ENCODE results near the gene SLC2A2.

The SLC2A2 gene

DNA sequence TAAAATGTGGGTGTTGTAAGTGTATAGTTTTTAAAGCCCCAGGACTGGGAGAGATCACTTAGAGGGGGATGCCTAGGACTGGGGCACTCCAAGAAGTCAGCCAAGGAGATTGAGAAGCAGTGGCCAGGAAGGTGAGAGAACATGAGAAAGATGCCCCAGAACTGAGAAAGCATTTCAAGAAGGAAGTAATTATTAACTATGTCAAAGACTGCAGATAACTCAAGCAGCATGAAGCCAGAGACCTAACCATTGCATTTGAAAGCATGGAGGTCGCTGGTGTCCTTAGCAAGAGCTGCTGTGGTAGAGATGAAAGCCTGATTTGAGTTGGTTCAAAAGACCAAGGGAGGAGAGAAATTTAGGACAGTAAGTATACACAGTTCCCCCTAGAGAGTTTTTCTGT lies 30.6 kb upstream of the SLC2A2 start:
- no peaks in the 10 kb centered on the region for H3K27me3 ChIP-seq (ENCODE audit: control insufficient read depth in 1 of 2, insufficient read depth in 2 of 2, low read length in 2 of 2)
- no peak overlapping the region for H3K9ac ChIP-seq (ENCODE audit: low read depth in 1 of 2, low read length in 2 of 2)
- no peaks in the 10 kb centered on the region for H3K36me3 ChIP-seq (ENCODE audit: control insufficient read depth in 1 of 2, insufficient read depth in 2 of 2, low read length in 2 of 2)
- H3K4me1 ChIP-seq (ENCODE audit: control insufficient read depth in 1 of 2, insufficient read depth in 2 of 2, low read length in 2 of 2), result peaks cover 0 to 14% of the 10 kb centered on the region in 2 donors
- H3K9me3 ChIP-seq (ENCODE audit: control insufficient read depth in 1 of 2, low read length in 2 of 2), result no peaks in the 10 kb centered on the region
- no peak overlapping the region for H3K4me3 ChIP-seq (ENCODE audit: low read depth in 1 of 2, low read length in 2 of 2)
- no peak overlapping the region for H3K27ac ChIP-seq (ENCODE audit: low read depth, low read length)

DNA sequence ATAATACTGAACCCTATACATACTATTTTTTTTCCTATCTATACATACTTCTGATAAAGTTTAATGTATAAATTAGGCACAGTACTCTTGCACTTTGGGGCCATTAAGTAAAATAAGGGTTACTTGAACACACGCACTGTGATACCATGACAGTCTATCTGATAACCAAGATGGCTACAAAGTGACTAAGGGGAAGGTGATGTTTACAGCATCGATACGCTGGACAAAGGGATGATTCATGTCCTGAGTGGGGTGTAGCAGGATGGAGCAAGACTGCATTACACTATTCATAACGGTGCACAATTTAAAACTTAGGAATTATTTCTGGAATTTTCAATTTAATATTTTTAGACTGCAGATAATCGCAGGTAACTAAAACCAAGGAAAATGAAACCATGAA lies 30.0 kb upstream of the SLC2A2 start:
- H3K27ac ChIP-seq (ENCODE audit: low read depth, low read length), result no peak overlapping the region
- H3K36me3 ChIP-seq (ENCODE audit: control insufficient read depth in 1 of 2, insufficient read depth in 2 of 2, low read length in 2 of 2), result no peaks in the 10 kb centered on the region
- no peak overlapping the region for H3K9ac ChIP-seq (ENCODE audit: low read depth in 1 of 2, low read length in 2 of 2)
- H3K4me1 ChIP-seq (ENCODE audit: control insufficient read depth in 1 of 2, insufficient read depth in 2 of 2, low read length in 2 of 2), result peaks cover 0 to 14% of the 10 kb centered on the region in 2 donors
- H3K27me3 ChIP-seq (ENCODE audit: control insufficient read depth in 1 of 2, insufficient read depth in 2 of 2, low read length in 2 of 2), result no peaks in the 10 kb centered on the region
- H3K9me3 ChIP-seq (ENCODE audit: control insufficient read depth in 1 of 2, low read length in 2 of 2), result no peaks in the 10 kb centered on the region
- no peak overlapping the region for H3K4me3 ChIP-seq (ENCODE audit: low read depth in 1 of 2, low read length in 2 of 2)

DNA sequence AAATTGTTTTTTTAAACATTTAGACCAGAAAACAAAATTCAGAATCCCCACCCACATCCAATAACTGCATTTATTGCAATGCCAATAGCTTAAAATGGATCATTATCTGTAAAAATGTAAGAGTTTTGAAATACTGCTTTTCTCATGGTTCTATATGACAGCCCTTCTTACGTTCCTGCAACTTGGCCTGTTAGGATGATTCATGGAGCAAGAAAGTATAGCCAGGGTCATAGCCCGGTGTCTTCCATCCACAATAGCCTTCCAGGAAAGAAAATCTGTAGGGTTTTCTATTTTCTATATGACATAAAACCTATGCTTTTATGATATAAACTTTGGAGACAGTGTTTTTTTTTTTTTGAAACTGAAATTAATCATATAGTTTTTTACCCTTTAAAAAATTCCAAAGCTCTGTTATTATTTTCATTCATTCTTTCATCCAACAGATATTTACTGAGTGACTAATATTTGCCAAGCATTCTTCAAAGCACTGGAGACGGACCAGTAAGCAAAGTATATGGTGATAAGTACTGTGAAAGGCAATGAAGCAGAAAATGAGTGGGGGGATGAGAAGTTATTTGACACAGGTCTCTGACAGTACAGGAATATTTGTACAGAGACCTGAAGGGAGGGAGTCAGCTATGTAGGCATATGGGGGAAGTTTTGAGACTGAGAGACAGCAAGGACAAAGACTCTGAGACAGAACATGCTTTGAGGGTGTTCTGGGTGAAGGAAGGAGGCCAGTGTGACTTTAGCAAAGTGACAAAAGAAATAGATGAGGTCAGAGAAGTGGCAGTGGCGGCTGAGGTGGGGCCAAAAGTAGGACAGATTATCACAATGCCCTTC lies 29.0 kb upstream of the SLC2A2 start:
- H3K27ac ChIP-seq (ENCODE audit: low read depth, low read length), result no peak overlapping the region
- H3K4me3 ChIP-seq (ENCODE audit: low read depth in 1 of 2, low read length in 2 of 2), result no peak overlapping the region
- no peaks in the 10 kb centered on the region for H3K27me3 ChIP-seq (ENCODE audit: control insufficient read depth in 1 of 2, insufficient read depth in 2 of 2, low read length in 2 of 2)
- no peaks in the 10 kb centered on the region for H3K9me3 ChIP-seq (ENCODE audit: control insufficient read depth in 1 of 2, low read length in 2 of 2)
- H3K36me3 ChIP-seq (ENCODE audit: control insufficient read depth in 1 of 2, insufficient read depth in 2 of 2, low read length in 2 of 2), result no peaks in the 10 kb centered on the region
- H3K9ac ChIP-seq (ENCODE audit: low read depth in 1 of 2, low read length in 2 of 2), result no peak overlapping the region
- H3K4me1 ChIP-seq (ENCODE audit: control insufficient read depth in 1 of 2, insufficient read depth in 2 of 2, low read length in 2 of 2), result peaks cover 0 to 14% of the 10 kb centered on the region in 2 donors

DNA sequence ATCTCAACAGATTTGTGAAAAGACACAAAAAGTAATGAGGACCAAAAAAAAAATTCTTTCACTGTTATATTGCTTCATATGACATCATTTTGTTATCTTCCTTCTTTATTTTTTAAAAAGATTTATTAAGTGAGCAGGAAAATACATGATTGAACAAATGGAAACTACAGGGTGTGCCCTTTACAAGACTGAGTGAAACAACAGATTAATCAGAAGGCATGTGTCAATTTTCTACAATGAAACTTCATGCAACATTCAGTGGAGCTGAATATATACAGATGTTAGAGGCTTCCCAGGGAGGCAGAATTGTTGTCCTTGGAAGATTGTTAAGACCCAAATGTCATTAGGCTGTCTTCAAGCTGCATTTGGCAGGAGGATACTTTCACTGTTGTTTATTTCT lies 28.4 kb upstream of the SLC2A2 start:
- H3K9ac ChIP-seq (ENCODE audit: low read depth in 1 of 2, low read length in 2 of 2), result no peak overlapping the region
- H3K9me3 ChIP-seq (ENCODE audit: control insufficient read depth in 1 of 2, low read length in 2 of 2), result no peaks in the 10 kb centered on the region
- no peak overlapping the region for H3K4me3 ChIP-seq (ENCODE audit: low read depth in 1 of 2, low read length in 2 of 2)
- H3K4me1 ChIP-seq (ENCODE audit: control insufficient read depth in 1 of 2, insufficient read depth in 2 of 2, low read length in 2 of 2), result peaks cover 0 to 14% of the 10 kb centered on the region in 2 donors
- no peak overlapping the region for H3K27ac ChIP-seq (ENCODE audit: low read depth, low read length)
- no peaks in the 10 kb centered on the region for H3K27me3 ChIP-seq (ENCODE audit: control insufficient read depth in 1 of 2, insufficient read depth in 2 of 2, low read length in 2 of 2)
- H3K36me3 ChIP-seq (ENCODE audit: control insufficient read depth in 1 of 2, insufficient read depth in 2 of 2, low read length in 2 of 2), result no peaks in the 10 kb centered on the region

DNA sequence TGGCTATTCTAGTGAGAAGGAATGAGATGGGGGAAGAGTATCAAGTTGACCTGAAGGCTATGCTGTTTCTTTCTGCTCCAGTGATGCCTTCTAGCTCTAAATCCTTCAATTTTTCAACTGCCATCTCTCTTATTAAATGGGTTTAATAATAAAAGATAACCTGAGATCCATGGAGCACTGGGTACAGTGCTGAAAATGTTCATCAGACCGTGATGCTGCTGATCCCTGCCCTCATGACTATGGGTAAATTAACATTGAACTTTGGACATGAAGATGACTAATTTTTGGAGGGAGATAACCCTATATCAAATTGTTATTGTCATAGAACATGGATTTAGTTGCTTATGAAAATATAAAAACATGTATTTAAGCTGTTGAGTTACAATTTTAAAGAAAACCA lies 27.7 kb upstream of the SLC2A2 start:
- peaks cover 0 to 9% of the 10 kb centered on the region in 2 donors for H3K4me1 ChIP-seq (ENCODE audit: control insufficient read depth in 1 of 2, insufficient read depth in 2 of 2, low read length in 2 of 2)
- no peaks in the 10 kb centered on the region for H3K9me3 ChIP-seq (ENCODE audit: control insufficient read depth in 1 of 2, low read length in 2 of 2)
- no peaks in the 10 kb centered on the region for H3K36me3 ChIP-seq (ENCODE audit: control insufficient read depth in 1 of 2, insufficient read depth in 2 of 2, low read length in 2 of 2)
- H3K4me3 ChIP-seq (ENCODE audit: low read depth in 1 of 2, low read length in 2 of 2), result no peak overlapping the region
- H3K9ac ChIP-seq (ENCODE audit: low read depth in 1 of 2, low read length in 2 of 2), result no peak overlapping the region
- H3K27me3 ChIP-seq (ENCODE audit: control insufficient read depth in 1 of 2, insufficient read depth in 2 of 2, low read length in 2 of 2), result no peaks in the 10 kb centered on the region
- H3K27ac ChIP-seq (ENCODE audit: low read depth, low read length), result no peak overlapping the region

DNA sequence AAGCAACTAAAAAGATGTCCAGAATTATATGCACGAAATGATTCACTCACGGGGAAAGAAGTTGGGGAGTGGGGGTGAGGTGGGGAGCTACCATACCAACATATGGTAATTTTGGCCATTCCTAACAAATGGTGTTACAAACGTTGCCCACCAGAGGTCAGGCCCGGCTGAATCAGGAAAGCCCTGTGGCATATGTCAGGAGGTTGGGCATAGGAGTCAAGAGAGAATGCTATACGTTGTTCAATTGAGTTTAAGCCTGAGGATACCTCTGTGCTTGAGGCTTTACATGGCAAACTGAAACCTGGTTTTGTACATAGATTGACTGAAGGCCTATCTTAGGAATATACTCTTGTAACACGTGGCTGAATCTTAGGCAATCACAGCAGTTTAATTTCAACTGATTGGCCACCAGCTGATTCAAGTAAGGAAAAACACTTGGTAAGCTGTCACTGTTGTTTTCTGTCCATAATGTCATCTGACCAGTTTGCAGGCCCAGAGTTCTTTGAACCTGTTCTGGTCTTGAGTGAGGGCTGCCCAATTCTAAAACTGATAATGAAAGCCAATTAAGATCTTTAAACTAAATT lies 23.4 kb upstream of the SLC2A2 start:
- Histone ChIP-seq H3K27ac (ENCODE audit: low read depth, low read length) (no peak overlapping the region), H3K4me1 (ENCODE audit: control insufficient read depth in 1 of 2, insufficient read depth in 2 of 2, low read length in 2 of 2) (no peaks in the 10 kb centered on the region), H3K4me3 (ENCODE audit: low read depth in 1 of 2, low read length in 2 of 2) (no peak overlapping the region), H3K9me3 (ENCODE audit: control insufficient read depth in 1 of 2, low read length in 2 of 2) (no peaks in the 10 kb centered on the region), H3K27me3 (ENCODE audit: control insufficient read depth in 1 of 2, insufficient read depth in 2 of 2, low read length in 2 of 2) (no peaks in the 10 kb centered on the region), H3K9ac (ENCODE audit: low read depth in 1 of 2, low read length in 2 of 2) (no peak overlapping the region), H3K36me3 (ENCODE audit: control insufficient read depth in 1 of 2, insufficient read depth in 2 of 2, low read length in 2 of 2) (no peaks in the 10 kb centered on the region)

DNA sequence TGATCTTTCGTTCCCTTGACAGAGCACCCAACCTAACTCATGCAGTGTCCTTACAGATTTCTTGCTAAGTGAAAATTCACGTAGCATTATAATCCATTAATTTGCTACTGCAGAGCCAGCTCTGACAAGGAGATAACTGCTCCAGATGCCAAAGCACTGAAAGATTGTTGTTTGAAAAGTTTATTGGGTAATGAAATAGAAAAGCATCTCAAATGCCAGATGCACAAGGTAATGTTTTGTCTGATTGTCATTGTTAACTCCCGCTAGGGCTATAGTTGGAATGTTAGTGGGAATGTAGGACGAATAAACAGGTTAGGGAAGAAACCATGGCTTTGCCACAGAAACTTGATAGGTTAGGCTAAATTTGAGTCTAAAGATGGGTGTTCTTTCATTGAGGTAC lies 20.2 kb upstream of the SLC2A2 start:
- Histone ChIP-seq H3K4me1 (ENCODE audit: control insufficient read depth in 1 of 2, insufficient read depth in 2 of 2, low read length in 2 of 2) (no peaks in the 10 kb centered on the region), H3K9me3 (ENCODE audit: control insufficient read depth in 1 of 2, low read length in 2 of 2) (no peaks in the 10 kb centered on the region), H3K4me3 (ENCODE audit: low read depth in 1 of 2, low read length in 2 of 2) (no peak overlapping the region), H3K27ac (ENCODE audit: low read depth, low read length) (no peak overlapping the region), H3K36me3 (ENCODE audit: control insufficient read depth in 1 of 2, insufficient read depth in 2 of 2, low read length in 2 of 2) (no peaks in the 10 kb centered on the region), H3K9ac (ENCODE audit: low read depth in 1 of 2, low read length in 2 of 2) (no peak overlapping the region), H3K27me3 (ENCODE audit: control insufficient read depth in 1 of 2, insufficient read depth in 2 of 2, low read length in 2 of 2) (no peaks in the 10 kb centered on the region)

DNA sequence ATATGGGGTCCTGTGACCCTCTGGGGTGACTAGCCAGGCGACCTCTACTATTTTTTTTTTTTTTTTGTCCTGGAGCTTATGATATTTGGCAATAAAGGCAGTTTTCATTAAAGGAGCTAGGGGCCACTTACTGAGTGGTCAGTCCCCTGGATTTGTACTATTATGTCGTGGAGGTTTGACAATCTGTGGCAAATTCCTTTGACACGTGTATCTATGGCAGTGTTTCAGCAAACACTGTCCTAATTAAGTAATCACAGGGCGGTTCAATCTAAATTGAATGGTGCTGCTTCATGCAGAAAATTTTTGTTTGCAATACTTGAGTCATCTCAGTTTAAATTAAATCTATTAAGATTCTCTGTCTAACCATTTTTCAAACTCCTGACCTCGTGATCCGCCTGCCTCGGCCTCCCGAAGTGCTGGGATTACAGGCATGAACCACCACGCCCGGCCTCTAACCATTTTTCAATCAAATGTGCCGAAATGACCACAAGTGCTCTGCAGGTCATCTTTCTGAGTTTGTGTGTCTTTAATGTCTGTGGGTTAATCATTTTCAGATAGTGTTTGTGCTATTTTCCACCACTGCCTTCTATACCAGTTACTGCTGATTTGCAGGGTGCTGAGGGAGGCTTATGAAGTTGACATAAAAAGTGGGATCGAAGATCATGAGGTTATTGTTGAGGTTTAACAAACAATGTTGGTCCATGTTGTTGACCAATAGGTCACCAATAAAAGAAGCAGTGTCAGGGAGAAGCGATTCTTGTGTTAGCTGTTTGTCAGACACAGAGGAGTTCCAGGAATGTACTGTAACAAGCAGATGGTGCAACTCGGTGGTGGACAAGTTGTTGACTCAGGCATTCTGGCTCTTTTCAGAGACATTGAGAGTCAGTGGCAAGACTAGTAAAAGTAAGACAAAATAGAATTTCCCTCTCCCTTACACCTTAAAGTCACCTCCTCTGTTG lies 18.6 kb upstream of the SLC2A2 start:
- H3K9ac ChIP-seq (ENCODE audit: low read depth in 1 of 2, low read length in 2 of 2), result no peak overlapping the region
- no peaks in the 10 kb centered on the region for H3K36me3 ChIP-seq (ENCODE audit: control insufficient read depth in 1 of 2, insufficient read depth in 2 of 2, low read length in 2 of 2)
- H3K4me1 ChIP-seq (ENCODE audit: control insufficient read depth in 1 of 2, insufficient read depth in 2 of 2, low read length in 2 of 2), result no peaks in the 10 kb centered on the region
- H3K27me3 ChIP-seq (ENCODE audit: control insufficient read depth in 1 of 2, insufficient read depth in 2 of 2, low read length in 2 of 2), result no peaks in the 10 kb centered on the region
- H3K9me3 ChIP-seq (ENCODE audit: control insufficient read depth in 1 of 2, low read length in 2 of 2), result no peaks in the 10 kb centered on the region
- H3K4me3 ChIP-seq (ENCODE audit: low read depth in 1 of 2, low read length in 2 of 2), result no peak overlapping the region
- no peak overlapping the region for H3K27ac ChIP-seq (ENCODE audit: low read depth, low read length)

DNA sequence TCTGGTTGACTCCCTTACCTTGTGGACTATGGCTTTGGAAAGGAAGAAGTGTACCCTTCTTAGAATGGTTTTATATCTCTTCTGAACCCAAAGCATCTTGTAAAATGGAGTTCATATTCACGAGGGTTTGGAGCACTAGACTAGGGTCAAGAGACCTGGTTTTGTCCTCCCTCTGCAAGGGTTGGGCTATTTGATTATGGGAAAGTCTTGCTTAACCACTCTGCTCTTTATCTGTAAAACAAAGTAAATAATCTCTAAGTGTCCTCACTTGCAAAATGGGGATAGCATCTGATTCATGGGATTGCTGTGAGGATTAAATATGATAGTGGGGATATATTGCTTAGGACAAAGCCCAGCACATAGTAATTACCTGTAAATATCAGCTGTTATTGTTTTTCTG lies 17.9 kb upstream of the SLC2A2 start:
- Histone ChIP-seq H3K9ac (ENCODE audit: low read depth in 1 of 2, low read length in 2 of 2) (no peak overlapping the region), H3K36me3 (ENCODE audit: control insufficient read depth in 1 of 2, insufficient read depth in 2 of 2, low read length in 2 of 2) (no peaks in the 10 kb centered on the region), H3K4me3 (ENCODE audit: low read depth in 1 of 2, low read length in 2 of 2) (no peak overlapping the region), H3K27me3 (ENCODE audit: control insufficient read depth in 1 of 2, insufficient read depth in 2 of 2, low read length in 2 of 2) (no peaks in the 10 kb centered on the region), H3K4me1 (ENCODE audit: control insufficient read depth in 1 of 2, insufficient read depth in 2 of 2, low read length in 2 of 2) (no peaks in the 10 kb centered on the region), H3K27ac (ENCODE audit: low read depth, low read length) (no peak overlapping the region), H3K9me3 (ENCODE audit: control insufficient read depth in 1 of 2, low read length in 2 of 2) (no peaks in the 10 kb centered on the region)

DNA sequence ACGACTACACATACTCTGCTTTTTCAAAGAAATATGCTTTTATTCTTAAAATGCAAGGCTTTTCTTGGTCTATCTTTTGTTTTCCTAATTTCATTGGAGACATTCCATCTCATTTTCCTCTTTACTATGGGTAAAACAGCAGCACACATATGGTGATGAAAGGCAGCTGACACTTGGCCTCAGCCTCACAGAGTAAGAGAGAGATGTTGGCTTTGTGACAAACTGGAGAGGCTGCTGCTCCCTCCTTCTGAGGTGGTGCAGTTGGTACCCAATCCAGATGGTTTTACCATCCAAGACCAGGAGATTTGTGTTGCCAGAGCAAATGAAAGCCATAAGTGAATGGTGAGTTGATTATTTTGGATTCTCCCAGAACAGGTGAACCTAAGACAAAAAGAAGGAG lies 13.2 kb upstream of the SLC2A2 start:
- H3K9me3 ChIP-seq (ENCODE audit: control insufficient read depth in 1 of 2, low read length in 2 of 2), result no peaks in the 10 kb centered on the region
- H3K4me1 ChIP-seq (ENCODE audit: control insufficient read depth in 1 of 2, insufficient read depth in 2 of 2, low read length in 2 of 2), result peaks cover 0 to 10% of the 10 kb centered on the region in 2 donors
- H3K36me3 ChIP-seq (ENCODE audit: control insufficient read depth in 1 of 2, insufficient read depth in 2 of 2, low read length in 2 of 2), result no peaks in the 10 kb centered on the region
- no peak overlapping the region for H3K9ac ChIP-seq (ENCODE audit: low read depth in 1 of 2, low read length in 2 of 2)
- H3K27ac ChIP-seq (ENCODE audit: low read depth, low read length), result no peak overlapping the region
- no peak overlapping the region for H3K4me3 ChIP-seq (ENCODE audit: low read depth in 1 of 2, low read length in 2 of 2)
- H3K27me3 ChIP-seq (ENCODE audit: control insufficient read depth in 1 of 2, insufficient read depth in 2 of 2, low read length in 2 of 2), result no peaks in the 10 kb centered on the region
